Small intestine (tissue), 7 donors: Measurements from ENCODE around the gene MRPS27. TPM values are rescaled to one million over a fixed set of nuclear protein-coding genes. Genes with fewer than 3 reads are reported as not detected.
"Not testable (repeated sequence)": the region's sequence is repeated elsewhere in the genome, so short reads cannot be mapped to it uniquely, and the experiment has no call there.

ENCODE experiments used
- DNase-seq, 2 donors: peaks; one replicate each; pipeline versions ENCODE4 v3.0.0 to v3.0.0-alpha.2; 2013
- FAIRE-seq: peaks from 2 replicates; lab custom pipeline; 2012; peaks lifted over from hg19 to GRCh38; lab: Jason Lieb, UNC
- H3K27ac ChIP-seq, 3 donors: one replicate each; pipeline ENCODE4 v1.5.1; 2013; ENCODE audit warnings: low read length in 2 of 3, mild to moderate bottlenecking in 2 of 3, control low read depth in 1 of 3, inconsistent platforms in 1 of 3, low read depth in 1 of 3, moderate library complexity in 1 of 3
- H3K27me3 ChIP-seq, 3 donors: one replicate each; pipeline ENCODE4 v1.6.1; 2013; ENCODE audit warnings: low read length in 3 of 3, inconsistent platforms in 1 of 3; ENCODE audit not compliant: control insufficient read depth in 3 of 3, insufficient read depth in 3 of 3
- H3K36me3 ChIP-seq, 3 donors: one replicate each; pipeline ENCODE4 v1.6.1; 2013; ENCODE audit warnings: low read length in 3 of 3, inconsistent platforms in 1 of 3, low read depth in 1 of 3, mild to moderate bottlenecking in 1 of 3, moderate library complexity in 1 of 3; ENCODE audit not compliant: control insufficient read depth in 3 of 3, insufficient read depth in 2 of 3
- H3K4me1 ChIP-seq, 3 donors: one replicate each; pipeline ENCODE4 v1.6.1; 2013; ENCODE audit warnings: low read length in 2 of 3, inconsistent platforms in 1 of 3, low read depth in 1 of 3, mild to moderate bottlenecking in 1 of 3, moderate library complexity in 1 of 3; ENCODE audit not compliant: control insufficient read depth in 3 of 3, insufficient read depth in 2 of 3
- H3K4me3 ChIP-seq, 3 donors: one replicate each; pipeline ENCODE4 v1.5.1; 2013; ENCODE audit warnings: low read length in 3 of 3, control low read depth in 1 of 3, inconsistent platforms in 1 of 3, low read depth in 1 of 3, mild to moderate bottlenecking in 1 of 3, moderate library complexity in 1 of 3
- H3K9me3 ChIP-seq, 2 donors: one replicate each; pipeline ENCODE4 v1.6.1; 2013; ENCODE audit warnings: low read depth in 1 of 2, low read length in 1 of 2; ENCODE audit not compliant: control insufficient read depth in 2 of 2, insufficient read depth in 1 of 2
- WGBS, 3 donors: extraction: QIAGEN DNeasy Blood & Tissue Kit; methylation state at CpG; one replicate each; pipeline ENCODE4 v1.1.7; 2013; 5-methylcytosine and 5-hydroxymethylcytosine counted together
- polyA plus RNA-seq, 4 donors: library from polyadenylated mRNA; stranded (reverse) in 3 of 4; unstranded in 1 of 4; fragments of 200-250 nt in 3 of 4; fragments of 120-200 nt in 1 of 4; gene quantifications; one replicate each; pipeline versions ENCODE4 v1.2.1 to v1.2.3, GENCODE V29; 2013
- donor health status: healthy with polysubstance abuse.
- donor health status: control.
- donor health status: control.
- donor health status: Bipolar disorder and iron deficiency.
- donor health status: healthy.

Gene MRPS27
- polyA plus RNA-seq, 4 donors: 11.9 to 51.1 (median 29.6) TPM

- WGBS, 3 donors: 89 to 96% (median 94%) methylated on average over 2 of the region's 2 CpGs
- no peaks in the 10 kb centered on the region for H3K4me1 ChIP-seq
- no peak overlapping the region for H3K27ac ChIP-seq
Observed at GRCh38 chr5:72305194-72306142, 14.6 kb downstream of the MRPS27 start.

GRCh38 chr5:72302171-72302570, 17.9 kb downstream of the MRPS27 start:
- DNase-seq: no peak
- Histone ChIP-seq H3K36me3 (peaks cover 0 to 3% (median 0%) of the 10 kb centered on the region in 3 donors), H3K9me3 (no peaks in the 10 kb centered on the region), H3K4me1 (peaks cover 0 to 3% (median 2%) of the 10 kb centered on the region in 3 donors), H3K4me3 (no peak overlapping the region), H3K27ac (no peak overlapping the region), H3K27me3 (no peaks in the 10 kb centered on the region)
- no peak for FAIRE-seq
- WGBS, 3 donors: 83 to 92% (median 90%) methylated on average over 3 of the region's 3 CpGs

More at GRCh38 chr5:72305194-72306142, 14.6 kb downstream of the MRPS27 start:
- Histone ChIP-seq H3K36me3 (peaks cover 0 to 3% (median 0%) of the 10 kb centered on the region in 3 donors), H3K9me3 (no peaks in the 10 kb centered on the region), H3K27me3 (no peaks in the 10 kb centered on the region), H3K4me3 (no peak overlapping the region)
- FAIRE-seq (no peak), DNase-seq (no peak)

DNA sequence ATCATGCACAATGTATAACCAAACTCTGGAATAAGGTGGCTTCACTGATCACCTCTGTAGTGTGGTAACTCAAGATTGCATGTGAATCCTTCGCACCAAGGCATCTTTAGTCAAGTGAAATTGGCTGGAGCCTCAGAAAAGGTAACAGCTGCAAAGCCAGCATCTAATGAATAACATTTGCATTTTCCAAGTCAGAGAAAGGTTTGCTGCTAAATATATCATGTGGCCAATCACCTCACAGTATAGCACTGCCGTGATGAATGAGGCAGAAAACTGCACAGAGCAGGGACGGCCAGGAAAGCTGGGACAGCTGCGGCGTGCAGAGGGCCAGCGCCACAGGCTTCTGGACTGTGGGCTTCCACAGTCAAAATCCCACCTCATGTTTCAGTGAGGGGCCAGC, 18.5 kb downstream of the MRPS27 start:
- Histone ChIP-seq H3K27ac (no peak overlapping the region), H3K9me3 (no peaks in the 10 kb centered on the region), H3K27me3 (no peaks in the 10 kb centered on the region), H3K4me1 (peaks cover 0 to 3% (median 2%) of the 10 kb centered on the region in 3 donors), H3K36me3 (peaks cover 0 to 3% (median 0%) of the 10 kb centered on the region in 3 donors), H3K4me3 (no peak overlapping the region)
- FAIRE-seq (no peak), DNase-seq (no peak)
- WGBS, 3 donors: 90 to 95% (median 95%) methylated on average over 6 of the region's 6 CpGs

- H3K4me1 ChIP-seq: peaks cover 0 to 3% (median 2%) of the 10 kb centered on the region in 3 donors
- 21 to 57% (median 21%) methylated on average over 1 of the region's 1 CpG for WGBS, 3 donors
- no peaks in the 10 kb centered on the region for H3K27me3 ChIP-seq
- no peak for DNase-seq
- no peak overlapping the region for H3K27ac ChIP-seq
- no peak for FAIRE-seq
- no peak overlapping the region for H3K4me3 ChIP-seq
- H3K9me3 ChIP-seq: no peaks in the 10 kb centered on the region
- peaks cover 0 to 3% (median 2%) of the 10 kb centered on the region in 3 donors for H3K36me3 ChIP-seq
Observed at GRCh38 chr5:72300590-72301339, 19.3 kb downstream of the MRPS27 start.

- peaks cover 0 to 3% (median 2%) of the 10 kb centered on the region in 3 donors for H3K36me3 ChIP-seq
- H3K27ac ChIP-seq: no peak overlapping the region
- no peaks in the 10 kb centered on the region for H3K9me3 ChIP-seq
- no peaks in the 10 kb centered on the region for H3K27me3 ChIP-seq
- H3K4me3 ChIP-seq: no peak overlapping the region
- 90 to 93% (median 93%) methylated on average over 5 of the region's 5 CpGs for WGBS, 3 donors
- FAIRE-seq (no peak), DNase-seq (no peak)
- H3K4me1 ChIP-seq: peaks cover 0 to 3% (median 2%) of the 10 kb centered on the region in 3 donors
Observed at GRCh38 chr5:72298711-72299110, 21.3 kb downstream of the MRPS27 start.

DNA sequence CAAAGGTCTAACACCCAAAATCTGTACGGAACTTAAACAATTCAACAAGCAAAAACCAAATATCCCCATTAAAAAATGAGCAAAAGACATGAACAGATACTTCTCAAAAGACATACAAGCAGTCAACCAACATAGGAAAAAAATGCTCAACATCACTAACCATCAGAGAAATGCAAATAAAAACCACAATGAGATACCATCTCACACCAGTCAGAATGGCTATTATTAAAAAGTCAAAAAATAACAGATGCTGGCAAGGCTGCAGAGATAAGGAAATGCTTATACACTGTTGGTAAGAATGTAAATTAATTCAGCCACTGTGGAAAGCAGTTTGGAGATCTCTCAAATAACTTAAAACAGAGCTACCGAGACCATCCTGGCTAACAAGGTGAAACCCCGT, 21.9 kb downstream of the MRPS27 start:
- not testable (repeated sequence) for H3K36me3 ChIP-seq, H3K4me1 ChIP-seq, H3K27ac ChIP-seq, H3K9me3 ChIP-seq, DNase-seq, H3K27me3 ChIP-seq, FAIRE-seq, H3K4me3 ChIP-seq
- 86 to 99% (median 99%) methylated on average over 3 of the region's 3 CpGs for WGBS, 3 donors

GRCh38 chr5:72296256-72296655, 23.8 kb downstream of the MRPS27 start:
- peaks cover 0 to 3% (median 2%) of the 10 kb centered on the region in 3 donors for H3K4me1 ChIP-seq
- DNase-seq (no peak), FAIRE-seq (no peak)
- peaks cover 0 to 3% (median 2%) of the 10 kb centered on the region in 3 donors for H3K36me3 ChIP-seq
- H3K9me3 ChIP-seq: no peaks in the 10 kb centered on the region
- H3K27me3 ChIP-seq: no peaks in the 10 kb centered on the region
- no peak overlapping the region for H3K4me3 ChIP-seq
- WGBS, 3 donors: 90 to 93% (median 91%) methylated on average over 2 of the region's 2 CpGs
- no peak overlapping the region for H3K27ac ChIP-seq

- DNase-seq (no peak), FAIRE-seq (no peak)
- 52 to 67% (median 56%) methylated on average over 4 of the region's 4 CpGs for WGBS, 3 donors
- Histone ChIP-seq H3K4me1 (peaks cover 0 to 3% (median 2%) of the 10 kb centered on the region in 3 donors), H3K4me3 (no peak overlapping the region), H3K36me3 (peaks cover 0 to 5% (median 2%) of the 10 kb centered on the region in 3 donors), H3K9me3 (no peaks in the 10 kb centered on the region), H3K27ac (no peak overlapping the region), H3K27me3 (no peaks in the 10 kb centered on the region)
Observed at GRCh38 chr5:72295539-72295938, 24.5 kb downstream of the MRPS27 start.
